Measurements from ENCODE around the gene HIPK3.

Gene HIPK3

DNA sequence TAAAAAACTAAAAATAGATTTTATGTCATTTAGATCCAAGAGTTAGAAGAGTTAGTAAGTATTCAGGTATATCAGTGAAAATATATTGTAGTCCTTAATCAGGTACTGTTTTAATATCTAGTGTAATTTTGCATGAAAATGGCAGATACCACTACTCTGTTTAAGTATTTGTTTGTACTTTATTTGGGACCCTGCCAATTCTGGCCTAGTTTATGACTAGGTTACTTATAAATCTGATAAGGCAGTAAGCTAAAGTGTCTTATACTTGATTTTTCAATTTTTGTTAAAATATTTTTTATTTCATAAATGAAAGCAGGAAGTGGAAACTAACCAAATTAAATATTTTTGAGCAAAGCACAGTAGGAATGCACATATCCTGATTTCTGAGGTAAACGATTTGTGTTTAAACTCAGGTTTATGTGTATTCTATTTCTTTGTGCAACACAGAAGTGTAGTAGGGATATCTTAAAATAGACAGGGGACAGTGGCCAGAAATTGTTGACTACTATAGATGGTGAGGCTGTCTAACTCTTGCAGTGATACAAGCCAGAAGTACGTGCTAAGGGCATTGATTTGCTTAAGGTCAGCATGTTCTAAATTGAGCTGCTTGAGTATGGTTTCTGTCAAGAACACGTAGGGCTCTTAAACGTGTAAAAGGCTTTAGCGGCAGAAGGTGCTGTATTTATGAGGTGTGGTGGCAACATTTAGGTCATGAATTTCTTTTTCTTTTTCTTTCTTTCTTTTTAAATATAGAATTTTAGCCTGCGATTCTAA lies 34.0 kb downstream of the HIPK3 start:
- no peaks in the 10 kb centered on the region for H3K27me3 ChIP-seq (ENCODE audit: low read depth, low read length)
- peaks cover 15% of the 10 kb centered on the region for H4K20me1 ChIP-seq (ENCODE audit: insufficient read depth, low read length)
- peaks cover 3% of the 10 kb centered on the region; the same call in 1 of the 2 replicates for H3K79me2 ChIP-seq (ENCODE audit: low read length)
- H3K4me3 ChIP-seq (ENCODE audit: low read length) = no peak overlapping the region
- no peak overlapping the region for H3K4me2 ChIP-seq (ENCODE audit: low read length)
- H3K36me3 ChIP-seq (replicated peaks; ENCODE audit: low read depth, low read length) = peaks cover 12% of the 10 kb centered on the region
- H2AFZ ChIP-seq (ENCODE audit: low read depth, low read length) = no peak overlapping the region
- no peak overlapping the region for H3K9ac ChIP-seq (ENCODE audit: low read length)
- no peak overlapping the region for H3K27ac ChIP-seq (ENCODE audit: low read length)
- no peaks in the 10 kb centered on the region for H3K4me1 ChIP-seq (ENCODE audit: low read length)
- no peak for TF ChIP-seq EZH2phosphoT487 (IDR thresholded peaks at IDR 0.05; ENCODE audit: low read depth)
- TF ChIP-seq, protein P1, sequence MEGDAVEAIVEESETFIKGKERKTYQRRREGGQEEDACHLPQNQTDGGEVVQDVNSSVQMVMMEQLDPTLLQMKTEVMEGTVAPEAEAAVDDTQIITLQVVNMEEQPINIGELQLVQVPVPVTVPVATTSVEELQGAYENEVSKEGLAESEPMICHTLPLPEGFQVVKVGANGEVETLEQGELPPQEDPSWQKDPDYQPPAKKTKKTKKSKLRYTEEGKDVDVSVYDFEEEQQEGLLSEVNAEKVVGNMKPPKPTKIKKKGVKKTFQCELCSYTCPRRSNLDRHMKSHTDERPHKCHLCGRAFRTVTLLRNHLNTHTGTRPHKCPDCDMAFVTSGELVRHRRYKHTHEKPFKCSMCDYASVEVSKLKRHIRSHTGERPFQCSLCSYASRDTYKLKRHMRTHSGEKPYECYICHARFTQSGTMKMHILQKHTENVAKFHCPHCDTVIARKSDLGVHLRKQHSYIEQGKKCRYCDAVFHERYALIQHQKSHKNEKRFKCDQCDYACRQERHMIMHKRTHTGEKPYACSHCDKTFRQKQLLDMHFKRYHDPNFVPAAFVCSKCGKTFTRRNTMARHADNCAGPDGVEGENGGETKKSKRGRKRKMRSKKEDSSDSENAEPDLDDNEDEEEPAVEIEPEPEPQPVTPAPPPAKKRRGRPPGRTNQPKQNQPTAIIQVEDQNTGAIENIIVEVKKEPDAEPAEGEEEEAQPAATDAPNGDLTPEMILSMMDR (IDR thresholded peaks at IDR 0.05; ENCODE audit: low read depth, low read length) = no peak
- no peaks in the 10 kb centered on the region for H3K9me3 ChIP-seq (ENCODE audit: insufficient read depth, low read length)

DNA sequence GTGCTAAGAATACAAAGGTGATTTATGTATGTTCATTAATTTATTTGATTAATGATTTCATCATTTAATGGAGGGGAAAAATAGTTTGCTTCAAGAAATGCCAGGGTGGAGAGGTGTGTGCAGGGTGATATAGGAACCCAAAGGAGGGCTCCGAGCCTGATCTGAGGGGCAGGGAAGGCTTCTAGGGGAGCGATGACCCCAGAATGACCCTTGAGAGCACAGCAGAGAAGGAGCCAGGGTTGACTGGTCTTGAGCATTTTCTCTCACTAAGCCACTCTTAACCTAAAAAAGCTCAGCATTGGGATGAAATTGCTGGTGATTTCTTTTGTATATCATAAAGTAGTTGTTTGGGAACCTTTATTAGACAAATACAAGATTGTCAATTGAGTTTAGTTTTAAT lies 35.1 kb downstream of the HIPK3 start:
- TF ChIP-seq, protein P1 (IDR thresholded peaks at IDR 0.05; ENCODE audit: low read depth, low read length) = no peak
- no peak for TF ChIP-seq EZH2phosphoT487 (IDR thresholded peaks at IDR 0.05; ENCODE audit: low read depth)
- H3K4me1 ChIP-seq (ENCODE audit: low read length) = no peaks in the 10 kb centered on the region
- no peak overlapping the region for H3K9ac ChIP-seq (ENCODE audit: low read length)
- peaks cover 3% of the 10 kb centered on the region; the same call in 1 of the 2 replicates for H3K79me2 ChIP-seq (ENCODE audit: low read length)
- H3K4me2 ChIP-seq (ENCODE audit: low read length) = no peak overlapping the region
- peaks cover 10% of the 10 kb centered on the region; the same call in 1 of the 2 replicates for H4K20me1 ChIP-seq (ENCODE audit: insufficient read depth, low read length)
- no peak overlapping the region for H3K27ac ChIP-seq (ENCODE audit: low read length)
- no peaks in the 10 kb centered on the region for H3K27me3 ChIP-seq (ENCODE audit: low read depth, low read length)
- H2AFZ ChIP-seq (ENCODE audit: low read depth, low read length) = no peak overlapping the region
- H3K9me3 ChIP-seq (ENCODE audit: insufficient read depth, low read length) = no peaks in the 10 kb centered on the region
- peaks cover 2% of the 10 kb centered on the region for H3K36me3 ChIP-seq (replicated peaks; ENCODE audit: low read depth, low read length)
- H3K4me3 ChIP-seq (ENCODE audit: low read length) = no peak overlapping the region

DNA sequence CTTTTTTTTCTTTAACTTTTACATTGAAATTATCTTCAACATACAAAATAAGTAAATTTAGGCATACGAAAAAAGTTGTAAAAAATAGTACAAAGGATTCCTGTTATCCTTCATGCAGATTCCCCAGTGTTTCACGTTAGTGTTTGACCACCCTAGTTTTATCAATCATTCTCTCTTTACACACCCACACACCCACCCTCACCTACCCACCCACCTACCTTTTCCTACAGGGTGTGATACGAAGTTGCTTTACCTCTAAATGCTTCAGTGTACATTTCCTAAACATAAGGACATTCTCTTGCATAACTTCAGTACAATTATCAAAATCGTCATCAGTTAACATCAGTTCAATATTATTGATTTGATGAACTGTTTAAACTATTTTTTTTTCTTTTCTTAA lies 37.0 kb downstream of the HIPK3 start:
- no peaks in the 10 kb centered on the region for H3K27me3 ChIP-seq (ENCODE audit: low read depth, low read length)
- no peak overlapping the region for H2AFZ ChIP-seq (ENCODE audit: low read depth, low read length)
- no peak overlapping the region for H3K4me2 ChIP-seq (ENCODE audit: low read length)
- H3K4me3 ChIP-seq (ENCODE audit: low read length) = no peak overlapping the region
- H3K36me3 ChIP-seq (replicated peaks; ENCODE audit: low read depth, low read length) = no peaks in the 10 kb centered on the region
- H3K27ac ChIP-seq (ENCODE audit: low read length) = no peak overlapping the region
- no peak overlapping the region for H3K9ac ChIP-seq (ENCODE audit: low read length)
- peaks cover 3% of the 10 kb centered on the region; the same call in 1 of the 2 replicates for H3K79me2 ChIP-seq (ENCODE audit: low read length)
- no peaks in the 10 kb centered on the region for H3K4me1 ChIP-seq (ENCODE audit: low read length)
- H4K20me1 ChIP-seq (ENCODE audit: insufficient read depth, low read length) = peaks cover 10% of the 10 kb centered on the region; the same call in 1 of the 2 replicates
- H3K9me3 ChIP-seq (ENCODE audit: insufficient read depth, low read length) = no peaks in the 10 kb centered on the region
- TF ChIP-seq, protein P1 (IDR thresholded peaks at IDR 0.05; ENCODE audit: low read depth, low read length) = no peak
- TF ChIP-seq EZH2phosphoT487 (IDR thresholded peaks at IDR 0.05; ENCODE audit: low read depth) = no peak

DNA sequence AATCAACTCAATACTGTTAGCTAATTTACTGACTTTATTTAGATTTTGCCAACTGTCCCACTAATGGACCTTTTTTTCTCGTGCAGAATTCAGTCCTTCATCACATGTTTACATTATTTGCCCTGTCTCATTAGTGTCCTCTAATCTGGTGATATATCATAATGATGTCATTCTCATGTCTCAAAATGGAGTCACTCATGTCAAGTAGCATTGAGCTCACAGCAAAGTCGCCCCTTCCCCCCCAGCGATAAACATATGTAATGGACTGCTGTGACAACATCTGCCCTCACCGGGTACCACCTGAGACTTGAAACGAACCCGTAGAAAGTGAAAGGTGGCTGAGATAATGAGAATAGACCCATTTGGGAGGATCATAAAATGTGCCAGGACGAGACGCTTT lies 37.6 kb downstream of the HIPK3 start:
- no peak for TF ChIP-seq EZH2phosphoT487 (IDR thresholded peaks at IDR 0.05; ENCODE audit: low read depth)
- TF ChIP-seq, protein P1 (IDR thresholded peaks at IDR 0.05; ENCODE audit: low read depth, low read length) = no peak
- H3K9ac ChIP-seq (ENCODE audit: low read length) = no peak overlapping the region
- H3K79me2 ChIP-seq (ENCODE audit: low read length) = peaks cover 3% of the 10 kb centered on the region; the same call in 1 of the 2 replicates
- H2AFZ ChIP-seq (ENCODE audit: low read depth, low read length) = no peak overlapping the region
- no peak overlapping the region for H3K27ac ChIP-seq (ENCODE audit: low read length)
- no peak overlapping the region for H3K4me3 ChIP-seq (ENCODE audit: low read length)
- H4K20me1 ChIP-seq (ENCODE audit: insufficient read depth, low read length) = peaks cover 10% of the 10 kb centered on the region; the same call in 1 of the 2 replicates
- H3K27me3 ChIP-seq (ENCODE audit: low read depth, low read length) = no peaks in the 10 kb centered on the region
- H3K4me1 ChIP-seq (ENCODE audit: low read length) = no peaks in the 10 kb centered on the region
- no peaks in the 10 kb centered on the region for H3K36me3 ChIP-seq (replicated peaks; ENCODE audit: low read depth, low read length)
- H3K4me2 ChIP-seq (ENCODE audit: low read length) = no peak overlapping the region
- no peaks in the 10 kb centered on the region for H3K9me3 ChIP-seq (ENCODE audit: insufficient read depth, low read length)

All from OCI-LY3 (cell line).